Measurements from ENCODE around the gene TFPI2. TPM values are rescaled to one million over a fixed set of nuclear protein-coding genes. Genes with fewer than 3 reads are reported as not detected.

Gene TFPI2
- total RNA-seq, 1 experiment from 2014 or later, result 4.4 TPM

GRCh38 chr7:93889261-93889660 is 1.3 kb downstream of the TFPI2 start:
- Histone ChIP-seq H3K56ac (ENCODE audit: insufficient read length, low read depth, low read length) (no peak overlapping the region), H3K14ac (ENCODE audit: insufficient read depth, low read length) (no peak overlapping the region), H2AFZ (ENCODE audit: low read length) (no peak overlapping the region), H2BK20ac (ENCODE audit: low read depth, low read length, poor library complexity, severe bottlenecking) (no peak overlapping the region), H3K4me2 (ENCODE audit: insufficient read depth, insufficient read length, low read length) (no peak overlapping the region), H4K91ac (ENCODE audit: insufficient read length, low read depth, low read length) (no peak overlapping the region), H3K4me1 (ENCODE audit: insufficient read depth, low read length) (no peaks in the 10 kb centered on the region), H3K9me3 (ENCODE audit: control insufficient read depth, low read depth, low read length) (no peaks in the 10 kb centered on the region), H4K20me1 (ENCODE audit: control insufficient read depth, insufficient read depth, insufficient read length) (no peaks in the 10 kb centered on the region), H3K79me2 (ENCODE audit: insufficient read depth, low read length) (no peaks in the 10 kb centered on the region), H2AK5ac (ENCODE audit: insufficient read length, low read length) (no peak overlapping the region), H3K27ac (ENCODE audit: insufficient read length, low read depth, low read length) (no peak overlapping the region), H3K18ac (ENCODE audit: insufficient read length, low read depth, low read length) (no peak overlapping the region), H2BK15ac (ENCODE audit: low read depth, low read length) (no peak overlapping the region), H4K8ac (replicated peaks; ENCODE audit: insufficient read length, low read depth, low read length) (no peak overlapping the region), H3T11ph (ENCODE audit: low read length) (no peak overlapping the region), H2BK120ac (ENCODE audit: low read depth, low read length, poor library complexity, severe bottlenecking) (no peak overlapping the region), H2BK5ac (ENCODE audit: insufficient read length, low read length) (no peak overlapping the region), H2BK12ac (ENCODE audit: insufficient read length, low read depth, low read length) (no peak overlapping the region), H4K5ac (ENCODE audit: insufficient read length, low read depth, low read length) (no peak overlapping the region), H3K23me2 (ENCODE audit: insufficient read length, low read depth, low read length, poor library complexity, severe bottlenecking) (peaks cover 10% of the 10 kb centered on the region), H3K27me3 (ENCODE audit: insufficient read depth, low read length) (peaks cover 2% of the 10 kb centered on the region; the same call in 1 of the 2 replicates), H3K79me1 (ENCODE audit: insufficient read depth, low read depth, low read length, poor library complexity, severe bottlenecking) (no peaks in the 10 kb centered on the region), H3K9ac (ENCODE audit: extremely low read depth, insufficient read length, low read length) (no peak overlapping the region), H3K4ac (ENCODE audit: low read depth, low read length) (no peak overlapping the region), H3K23ac (ENCODE audit: insufficient read length, low read depth, low read length) (no peak overlapping the region)
- peak overlapping the region; percentile 87 to 94; a peak in 3 of 5 replicates for H3K4me3 Mint-ChIP-seq
- no peak for DNase-seq
- no peak overlapping the region for H3K27ac Mint-ChIP-seq
- peaks cover 0 to 2% of the 10 kb centered on the region in 2 experiments; a peak in 1 of 5 replicates for H3K9me3 Mint-ChIP-seq
- TF ChIP-seq CTCF (conservative IDR thresholded peaks at IDR 0.05), result no peak
- peaks cover 53% of the 10 kb centered on the region for H3K27me3 Mint-ChIP-seq (ENCODE audit: low read depth)
- H3K4me1 Mint-ChIP-seq, result peaks cover 6 to 9% of the 10 kb centered on the region in 2 experiments; a peak in 2 of 4 replicates
- no CpG with 5 or more reads among the region's 3 CpGs for WGBS (ENCODE audit: extremely low coverage, insufficient read length, low lambda C conversion rate)
- no peaks in the 10 kb centered on the region for H3K36me3 Mint-ChIP-seq (ENCODE audit: insufficient read depth in 1 of 3, low read depth in 3 of 3)
